ENCODE results near the gene CAMKV. TPM values are rescaled to one million over a fixed set of nuclear protein-coding genes. Genes with fewer than 3 reads are reported as not detected.
A peak's percentile ranks its signal among the peaks of the same experiment; 100 is the strongest.

The CAMKV gene
- total RNA-seq, 3 donors from 2014 or later, result 1.5 TPM; not detected in 2

GRCh38 chr3:49864505-49864904 is 5.2 kb downstream of the CAMKV start:
- no peak for DNase-seq (ENCODE audit: low spot score in 2 of 2)
- intact Hi-C loops (cut with DNase I; ENCODE audit: low total_unique reads), result loop anchor here (10.0 kb wide), 1 partner anchor 1860 kb away; no protein-coding TSS in a partner anchor
- H3K9me3 ChIP-seq, result no peaks in the 10 kb centered on the region
- H3K27ac ChIP-seq, result no peak overlapping the region
- peaks cover 0 to 6% of the 10 kb centered on the region in 2 donors for H3K4me1 ChIP-seq
- H3K36me3 ChIP-seq, result no peaks in the 10 kb centered on the region
- no peak overlapping the region for H3K4me3 ChIP-seq
- peaks cover 3 to 15% of the 10 kb centered on the region in 2 donors for H3K27me3 ChIP-seq
- TF ChIP-seq POLR2AphosphoS5 (IDR thresholded peaks at IDR 0.05) (no peak), POLR2A (IDR thresholded peaks at IDR 0.05) (no peak), CTCF (IDR thresholded peaks at IDR 0.05) (no peak)

GRCh38 chr3:49859576-49860305 is 10.0 kb downstream of the CAMKV start:
- Histone ChIP-seq H3K36me3 (no peaks in the 10 kb centered on the region), H3K4me1 (peaks cover 0 to 4% of the 10 kb centered on the region in 2 donors), H3K4me3 (no peak overlapping the region), H3K9me3 (no peaks in the 10 kb centered on the region), H3K27me3 (no peaks in the 10 kb centered on the region), H3K27ac (no peak overlapping the region)
- intact Hi-C loops (cut with DNase I; ENCODE audit: low total_unique reads), result loop anchor here (10.0 kb wide), 1 partner anchor 1855 kb away; no protein-coding TSS in a partner anchor
- no peak for DNase-seq (ENCODE audit: low spot score in 2 of 2)
- TF ChIP-seq POLR2A (IDR thresholded peaks at IDR 0.05) (no peak), POLR2AphosphoS5 (IDR thresholded peaks at IDR 0.05) (no peak), CTCF (IDR thresholded peaks at IDR 0.05) (no peak)

- Histone ChIP-seq H3K4me3 (peak within 1 kb of the TSS; percentile 61 to 75 (median 63)), H3K9me3 (no peaks in the 10 kb centered on the region), H3K27ac (peak within 1 kb of the TSS; percentile 81 to 89), H3K4me1 (peaks cover 0 to 4% of the 10 kb centered on the region in 2 donors), H3K36me3 (no peaks in the 10 kb centered on the region), H3K27me3 (no peaks in the 10 kb centered on the region)
- intact Hi-C loops (cut with DNase I; ENCODE audit: low total_unique reads), result no loop called here
- TF ChIP-seq POLR2A (IDR thresholded peaks at IDR 0.05), result peak; percentile 24
- peak in 2 of 3 donors; percentile 46 to 74 for TF ChIP-seq POLR2AphosphoS5 (IDR thresholded peaks at IDR 0.05)
- TF ChIP-seq CTCF (IDR thresholded peaks at IDR 0.05), result no peak
- peak; percentile 89 to 94 for DNase-seq (ENCODE audit: low spot score in 2 of 2)
Observed at GRCh38 chr3:49856181-49857005, 13.3 kb downstream of the CAMKV start, which contains the start of gene TRAIP. TRAIP (minus strand) TSS chr3:49856564; CDS start chr3:49856453, 111 bp downstream.

- DNase-seq (ENCODE audit: low spot score in 2 of 2), result no peak
- intact Hi-C loops (cut with DNase I; ENCODE audit: low total_unique reads), result no loop called here
Observed at GRCh38 chr3:49855662-49856061, 14.0 kb downstream of the CAMKV start.

More at GRCh38 chr3:49855662-49856061, 14.0 kb downstream of the CAMKV start:
- no peaks in the 10 kb centered on the region for H3K9me3 ChIP-seq
- H3K27ac ChIP-seq, result no peak overlapping the region
- no peaks in the 10 kb centered on the region for H3K36me3 ChIP-seq
- peaks cover 0 to 4% of the 10 kb centered on the region in 2 donors for H3K4me1 ChIP-seq
- peak overlapping the region; percentile 61 to 75 (median 63) for H3K4me3 ChIP-seq
- TF ChIP-seq POLR2A (IDR thresholded peaks at IDR 0.05) (no peak), CTCF (IDR thresholded peaks at IDR 0.05) (no peak), POLR2AphosphoS5 (IDR thresholded peaks at IDR 0.05) (no peak)
- H3K27me3 ChIP-seq, result no peaks in the 10 kb centered on the region
